ENCODE results near the gene BAHCC1.
A peak's percentile ranks its signal among the peaks of the same experiment; 100 is the strongest.

Gene BAHCC1

GRCh38 chr17:81435652-81436293 lies 40.5 kb downstream of the BAHCC1 start:
- TF ChIP-seq TCF12 (IDR thresholded peaks at IDR 0.05; ENCODE audit: low read depth) (no peak), FOXM1 (IDR thresholded peaks at IDR 0.05; ENCODE audit: borderline replicate concordance, low read depth) (no peak), CREB1 (IDR thresholded peaks at IDR 0.05; ENCODE audit: low read depth) (no peak), EP300 (IDR thresholded peaks at IDR 0.05; ENCODE audit: borderline replicate concordance) (no peak), REST (IDR thresholded peaks at IDR 0.05; ENCODE audit: low read depth) (no peak), MAX (IDR thresholded peaks at IDR 0.05) (no peak), TAF1 (IDR thresholded peaks at IDR 0.05; ENCODE audit: low read depth) (no peak), NFIC (IDR thresholded peaks at IDR 0.05) (no peak), USF1 (IDR thresholded peaks at IDR 0.05) (no peak), EGR1 (IDR thresholded peaks at IDR 0.05) (no peak), ZBTB7A (IDR thresholded peaks at IDR 0.05; ENCODE audit: low read depth) (no peak), YY1 (IDR thresholded peaks at IDR 0.05; ENCODE audit: low read depth) (no peak), RAD21 (IDR thresholded peaks at IDR 0.05; ENCODE audit: low read depth) (no peak), CEBPB (IDR thresholded peaks at IDR 0.05) (no peak), TEAD4 (IDR thresholded peaks at IDR 0.05) (no peak)

- TF ChIP-seq CREB1 (IDR thresholded peaks at IDR 0.05; ENCODE audit: low read depth) (no peak), TAF1 (IDR thresholded peaks at IDR 0.05; ENCODE audit: low read depth) (no peak), EGR1 (IDR thresholded peaks at IDR 0.05) (no peak), NFIC (IDR thresholded peaks at IDR 0.05) (no peak), CEBPB (IDR thresholded peaks at IDR 0.05) (no peak), ZBTB7A (IDR thresholded peaks at IDR 0.05; ENCODE audit: low read depth) (no peak), FOXM1 (IDR thresholded peaks at IDR 0.05; ENCODE audit: borderline replicate concordance, low read depth) (no peak), MAX (IDR thresholded peaks at IDR 0.05) (no peak), USF1 (IDR thresholded peaks at IDR 0.05) (no peak)
These were observed 41.1 kb downstream of the BAHCC1 start for GRCh38 chr17:81436294-81436849.

GRCh38 chr17:81437191-81437651 lies 42.0 kb downstream of the BAHCC1 start:
- TF ChIP-seq REST (IDR thresholded peaks at IDR 0.05; ENCODE audit: low read depth) (no peak), CEBPB (IDR thresholded peaks at IDR 0.05) (no peak), YY1 (IDR thresholded peaks at IDR 0.05; ENCODE audit: low read depth) (no peak), MAX (IDR thresholded peaks at IDR 0.05) (no peak), TEAD4 (IDR thresholded peaks at IDR 0.05) (no peak), FOXM1 (IDR thresholded peaks at IDR 0.05; ENCODE audit: borderline replicate concordance, low read depth) (no peak), TAF1 (IDR thresholded peaks at IDR 0.05; ENCODE audit: low read depth) (no peak), NFIC (IDR thresholded peaks at IDR 0.05) (no peak), ZBTB7A (IDR thresholded peaks at IDR 0.05; ENCODE audit: low read depth) (no peak), USF1 (IDR thresholded peaks at IDR 0.05) (no peak), CREB1 (IDR thresholded peaks at IDR 0.05; ENCODE audit: low read depth) (no peak), EGR1 (IDR thresholded peaks at IDR 0.05) (no peak), RAD21 (IDR thresholded peaks at IDR 0.05; ENCODE audit: low read depth) (no peak), TCF12 (IDR thresholded peaks at IDR 0.05; ENCODE audit: low read depth) (no peak), EP300 (IDR thresholded peaks at IDR 0.05; ENCODE audit: borderline replicate concordance) (no peak)

- no peak for TF ChIP-seq YY1 (IDR thresholded peaks at IDR 0.05; ENCODE audit: low read depth)
- TF ChIP-seq ZBTB7A (IDR thresholded peaks at IDR 0.05; ENCODE audit: low read depth), result 0 out of 2 replicates have a peak, but pooled peaks have one; percentile 5
- TF ChIP-seq REST (IDR thresholded peaks at IDR 0.05; ENCODE audit: low read depth), result no peak
- no peak for TF ChIP-seq NFIC (IDR thresholded peaks at IDR 0.05)
- TF ChIP-seq CEBPB (IDR thresholded peaks at IDR 0.05), result no peak
These were observed 42.9 kb downstream of the BAHCC1 start for GRCh38 chr17:81438007-81438659.
